Measurements from ENCODE around the gene CACNA1B. TPM values are rescaled to one million over a fixed set of nuclear protein-coding genes. Genes with fewer than 3 reads are reported as not detected.

Gene CACNA1B
- total RNA-seq, 1 experiment from 2014 or later: 7.8 TPM

DNA sequence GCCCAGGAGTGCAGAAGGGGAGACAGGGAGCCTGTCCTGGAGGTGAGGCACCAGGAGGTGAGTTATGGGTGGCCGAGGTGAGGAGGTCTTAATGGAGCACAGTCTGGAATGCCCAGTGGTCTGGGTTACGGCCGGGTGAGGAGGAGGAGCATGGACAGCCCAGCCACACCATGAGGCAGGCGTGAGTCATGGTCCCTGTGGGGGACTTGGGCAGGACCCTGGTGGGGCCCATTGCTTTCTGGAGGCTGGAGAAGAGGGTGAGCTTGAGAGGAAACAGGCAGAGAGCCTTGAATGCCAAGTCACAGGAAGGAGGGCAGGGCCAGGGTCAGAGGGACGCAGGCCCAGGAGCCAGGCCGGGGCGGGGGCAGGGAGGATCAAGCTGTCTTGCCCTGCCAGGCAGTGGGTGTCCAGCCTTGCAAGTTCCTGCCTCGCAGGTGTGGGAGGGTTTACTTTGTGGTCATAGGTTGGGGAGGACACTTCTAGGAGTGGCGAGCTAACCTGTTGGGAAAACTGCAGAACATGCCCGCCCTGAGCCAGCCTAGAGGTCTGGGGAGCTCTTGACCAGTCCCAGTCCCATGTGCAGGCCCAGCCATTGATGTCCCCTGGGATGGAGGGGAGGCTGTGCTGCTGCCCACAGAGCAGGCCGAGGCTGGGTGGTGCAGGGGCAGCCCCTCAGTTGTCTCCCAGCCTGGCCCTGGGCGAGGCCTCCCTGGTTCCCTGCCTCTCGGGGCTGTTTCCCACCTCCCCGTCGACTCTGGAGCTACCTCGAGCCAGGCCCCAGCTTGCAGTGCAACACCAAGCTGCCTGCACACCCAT is 2.8 kb downstream of the CACNA1B start:
- H3K14ac ChIP-seq (ENCODE audit: insufficient read depth, low read length): no peak overlapping the region; the same call in 1 of the 2 replicates

More for the DNA sequence above, 2.8 kb downstream of the CACNA1B start:
- TF ChIP-seq, protein P1, sequence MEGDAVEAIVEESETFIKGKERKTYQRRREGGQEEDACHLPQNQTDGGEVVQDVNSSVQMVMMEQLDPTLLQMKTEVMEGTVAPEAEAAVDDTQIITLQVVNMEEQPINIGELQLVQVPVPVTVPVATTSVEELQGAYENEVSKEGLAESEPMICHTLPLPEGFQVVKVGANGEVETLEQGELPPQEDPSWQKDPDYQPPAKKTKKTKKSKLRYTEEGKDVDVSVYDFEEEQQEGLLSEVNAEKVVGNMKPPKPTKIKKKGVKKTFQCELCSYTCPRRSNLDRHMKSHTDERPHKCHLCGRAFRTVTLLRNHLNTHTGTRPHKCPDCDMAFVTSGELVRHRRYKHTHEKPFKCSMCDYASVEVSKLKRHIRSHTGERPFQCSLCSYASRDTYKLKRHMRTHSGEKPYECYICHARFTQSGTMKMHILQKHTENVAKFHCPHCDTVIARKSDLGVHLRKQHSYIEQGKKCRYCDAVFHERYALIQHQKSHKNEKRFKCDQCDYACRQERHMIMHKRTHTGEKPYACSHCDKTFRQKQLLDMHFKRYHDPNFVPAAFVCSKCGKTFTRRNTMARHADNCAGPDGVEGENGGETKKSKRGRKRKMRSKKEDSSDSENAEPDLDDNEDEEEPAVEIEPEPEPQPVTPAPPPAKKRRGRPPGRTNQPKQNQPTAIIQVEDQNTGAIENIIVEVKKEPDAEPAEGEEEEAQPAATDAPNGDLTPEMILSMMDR (conservative IDR thresholded peaks at IDR 0.05): no peak
- Histone ChIP-seq H3K4me1 (ENCODE audit: insufficient read depth, low read length) (no peaks in the 10 kb centered on the region), H2BK20ac (ENCODE audit: low read depth, low read length, poor library complexity, severe bottlenecking) (no peak overlapping the region), H4K5ac (ENCODE audit: insufficient read length, low read depth, low read length) (no peak overlapping the region), H3T11ph (ENCODE audit: low read length) (no peak overlapping the region), H3K27me3 (ENCODE audit: insufficient read depth, low read length) (no peaks in the 10 kb centered on the region; the same call in 1 of the 2 replicates), H3K4me2 (ENCODE audit: insufficient read depth, insufficient read length, low read length) (no peak overlapping the region), H2BK15ac (ENCODE audit: low read depth, low read length) (no peak overlapping the region), H3K23me2 (ENCODE audit: insufficient read length, low read depth, low read length, poor library complexity, severe bottlenecking) (no peaks in the 10 kb centered on the region), H4K91ac (ENCODE audit: insufficient read length, low read depth, low read length) (no peak overlapping the region), H3K79me2 (ENCODE audit: insufficient read depth, low read length) (no peaks in the 10 kb centered on the region), H3K56ac (ENCODE audit: insufficient read length, low read depth, low read length) (no peak overlapping the region), H3K79me1 (ENCODE audit: insufficient read depth, low read depth, low read length, poor library complexity, severe bottlenecking) (no peaks in the 10 kb centered on the region), H3K23ac (ENCODE audit: insufficient read length, low read depth, low read length) (no peak overlapping the region), H3K9ac (ENCODE audit: extremely low read depth, insufficient read length, low read length) (no peak overlapping the region), H3K18ac (ENCODE audit: insufficient read length, low read depth, low read length) (no peak overlapping the region), H4K8ac (replicated peaks; ENCODE audit: insufficient read length, low read depth, low read length) (no peak overlapping the region), H3K4ac (ENCODE audit: low read depth, low read length) (no peak overlapping the region), H2AK5ac (ENCODE audit: insufficient read length, low read length) (no peak overlapping the region), H3K9me3 (ENCODE audit: control insufficient read depth, low read depth, low read length) (no peaks in the 10 kb centered on the region), H2BK5ac (ENCODE audit: insufficient read length, low read length) (no peak overlapping the region), H2AFZ (ENCODE audit: low read length) (no peak overlapping the region), H3K27ac (ENCODE audit: insufficient read length, low read depth, low read length) (no peak overlapping the region), H2BK12ac (ENCODE audit: insufficient read length, low read depth, low read length) (no peak overlapping the region), H4K20me1 (ENCODE audit: control insufficient read depth, insufficient read depth, insufficient read length) (no peaks in the 10 kb centered on the region), H2BK120ac (ENCODE audit: low read depth, low read length, poor library complexity, severe bottlenecking) (no peak overlapping the region)
- Mint-ChIP-seq H3K27me3 (ENCODE audit: low read depth) (peaks cover 16% of the 10 kb centered on the region), H3K4me3 (peak overlapping the region in 1 of 2 experiments; percentile 24; a peak in 2 of 5 replicates), H3K4me1 (no peaks in the 10 kb centered on the region), H3K27ac (no peak overlapping the region), H3K9me3 (peaks cover 0 to 3% of the 10 kb centered on the region in 2 experiments; a peak in 2 of 5 replicates), H3K36me3 (ENCODE audit: insufficient read depth in 1 of 3, low read depth in 3 of 3) (peaks cover 5 to 25% (median 16%) of the 10 kb centered on the region in 3 experiments)
- DNase-seq: no peak
- WGBS (ENCODE audit: extremely low coverage, insufficient read length, low lambda C conversion rate): no CpG with 5 or more reads among the region's 16 CpGs
